Fibroblast of mammary gland (primary cell): ENCODE results near the gene TGFBRAP1.

Source experiments
- DNase-seq: peaks from one replicate; pipeline ENCODE4 v3.0.0-alpha.2; 2010; ENCODE audit warnings: low read depth
- H3K4me3 ChIP-seq: 2 replicates; pipeline ENCODE4 v1.5.1; 2011; ENCODE audit warnings: low read depth, mild to moderate bottlenecking, low read length, moderate library complexity; ENCODE audit not compliant: control insufficient read depth
- CTCF ChIP-seq: conservative IDR thresholded peaks from 2 replicates; pipeline ENCODE4 v1.5.1; 2011; ENCODE audit warnings: low read depth, low read length, inconsistent platforms; ENCODE audit not compliant: control insufficient read depth, insufficient read depth

Gene TGFBRAP1

GRCh38 chr2:105262651-105263091 lies 66.9 kb downstream of the TGFBRAP1 start:
- no peak overlapping the region for H3K4me3 ChIP-seq
- TF ChIP-seq CTCF: no peak
- DNase-seq: no peak

GRCh38 chr2:105261061-105261460 lies 68.5 kb downstream of the TGFBRAP1 start:
- DNase-seq: peak; percentile 96
- H3K4me3 ChIP-seq: no peak overlapping the region
- TF ChIP-seq CTCF: no peak

GRCh38 chr2:105258835-105259350 lies 70.6 kb downstream of the TGFBRAP1 start:
- no peak overlapping the region for H3K4me3 ChIP-seq
- TF ChIP-seq CTCF: no peak
- DNase-seq: no peak

GRCh38 chr2:105257981-105258380 lies 71.6 kb downstream of the TGFBRAP1 start:
- H3K4me3 ChIP-seq: no peak overlapping the region
- DNase-seq: peak; percentile 68
- TF ChIP-seq CTCF: no peak

- DNase-seq: no peak
- H3K4me3 ChIP-seq: no peak overlapping the region
- TF ChIP-seq CTCF: no peak
Observed at GRCh38 chr2:105256431-105257047, 73.0 kb downstream of the TGFBRAP1 start.

GRCh38 chr2:105255979-105256378 lies 73.6 kb downstream of the TGFBRAP1 start:
- TF ChIP-seq CTCF: no peak
- DNase-seq: no peak
- no peak overlapping the region for H3K4me3 ChIP-seq
